Measurements from ENCODE around the gene ORMDL1.

Gene ORMDL1

GRCh38 chr2:189783927-189784867, at the start of gene ORMDL1, which contains the start of gene PMS1:
Gene ORMDL1 (minus strand): TSS chr2:189784339. CDS start chr2:189782595, 1,744 bp downstream.
Gene PMS1 (plus strand): TSS chr2:189784450. CDS start chr2:189791810, 7,360 bp downstream.
- peak; percentile 90 for DNase-seq

DNA sequence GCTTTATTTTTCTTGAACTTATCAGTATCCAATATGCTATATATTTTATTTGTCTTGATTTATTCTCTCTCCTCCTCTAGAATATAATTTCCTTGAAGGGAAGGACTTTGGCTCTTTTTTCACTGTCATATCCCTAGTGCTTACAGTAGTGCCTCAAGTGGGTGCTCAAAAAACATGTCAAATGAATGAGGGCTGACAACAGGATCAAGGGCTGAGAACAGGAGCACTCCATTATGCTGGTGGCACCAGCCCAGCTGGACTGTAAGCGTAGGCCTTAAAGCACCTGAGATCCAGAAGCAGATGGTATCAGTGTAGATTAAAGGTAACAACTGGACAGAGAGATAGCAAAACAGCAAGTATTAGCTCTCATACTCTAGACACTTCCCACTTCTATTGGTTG, 46.4 kb upstream of the ORMDL1 start:
- DNase-seq: no peak

DNA sequence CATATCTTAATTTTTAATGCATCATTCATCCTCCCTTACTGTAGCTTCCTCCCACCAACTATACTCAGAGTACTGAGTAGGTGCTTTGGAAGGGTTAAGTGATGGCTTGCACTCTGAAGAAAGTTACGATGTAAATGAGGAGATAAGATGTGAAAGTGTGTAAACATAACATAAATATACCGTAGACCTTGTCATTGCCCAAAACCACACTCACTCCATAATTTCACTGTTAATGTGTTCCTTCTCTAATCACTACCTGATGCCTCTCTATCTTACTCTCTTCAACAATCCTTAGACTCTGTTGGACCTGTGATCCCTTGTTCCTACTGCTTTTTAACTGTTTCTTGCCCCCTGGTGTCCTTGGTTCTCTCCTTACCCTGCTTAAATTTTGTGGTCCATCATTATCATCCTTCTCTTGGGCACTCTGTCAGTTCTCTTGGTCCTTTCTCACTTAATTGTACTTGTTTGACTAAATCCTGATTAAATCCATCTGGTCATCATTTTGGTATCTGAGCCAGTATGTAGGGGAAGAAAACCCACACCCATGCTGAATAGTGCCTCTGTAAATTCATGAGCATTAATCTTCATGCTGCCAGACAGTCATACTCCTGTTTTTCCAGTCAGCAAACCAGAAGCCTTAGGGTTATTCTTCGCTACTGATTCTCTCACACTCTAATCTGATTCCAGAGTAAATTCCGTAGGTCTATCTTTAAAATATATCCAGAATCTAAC, 45.1 kb upstream of the ORMDL1 start:
- no peak for DNase-seq

- DNase-seq: no peak
These were observed 41.9 kb upstream of the ORMDL1 start for GRCh38 chr2:189826039-189826438.

DNA sequence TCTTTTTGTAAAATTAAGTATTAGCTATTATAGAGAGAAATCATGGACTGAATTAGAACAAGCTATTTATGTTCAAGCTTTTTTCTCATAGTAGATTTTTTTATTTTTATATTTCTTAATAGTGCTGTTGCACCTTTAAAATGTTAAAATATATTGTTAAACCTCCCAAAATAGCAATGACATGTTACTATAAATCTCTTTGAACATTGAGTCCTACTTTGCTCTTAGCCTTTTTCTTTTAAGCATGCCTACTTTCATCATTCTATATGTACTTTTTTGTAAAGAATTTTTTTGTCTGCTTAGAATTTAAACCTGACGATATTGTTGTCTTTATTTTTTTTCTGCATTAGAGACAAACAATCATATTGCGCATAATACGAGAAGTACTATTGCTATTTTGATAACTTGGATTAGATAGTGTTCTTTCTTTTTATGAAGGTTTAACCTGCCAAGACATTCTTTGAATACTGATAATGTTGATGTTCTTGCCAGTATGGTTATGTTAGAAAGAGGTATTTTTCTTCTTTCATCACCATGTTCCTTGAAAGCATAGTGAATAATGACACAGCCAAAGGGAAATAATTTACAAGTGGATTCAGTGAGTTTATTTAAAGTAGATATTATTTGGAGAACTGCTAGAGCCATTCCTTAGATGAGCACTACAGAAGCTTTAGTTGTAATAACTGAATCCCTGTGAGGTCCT, 40.7 kb upstream of the ORMDL1 start:
- DNase-seq: no peak

DNA sequence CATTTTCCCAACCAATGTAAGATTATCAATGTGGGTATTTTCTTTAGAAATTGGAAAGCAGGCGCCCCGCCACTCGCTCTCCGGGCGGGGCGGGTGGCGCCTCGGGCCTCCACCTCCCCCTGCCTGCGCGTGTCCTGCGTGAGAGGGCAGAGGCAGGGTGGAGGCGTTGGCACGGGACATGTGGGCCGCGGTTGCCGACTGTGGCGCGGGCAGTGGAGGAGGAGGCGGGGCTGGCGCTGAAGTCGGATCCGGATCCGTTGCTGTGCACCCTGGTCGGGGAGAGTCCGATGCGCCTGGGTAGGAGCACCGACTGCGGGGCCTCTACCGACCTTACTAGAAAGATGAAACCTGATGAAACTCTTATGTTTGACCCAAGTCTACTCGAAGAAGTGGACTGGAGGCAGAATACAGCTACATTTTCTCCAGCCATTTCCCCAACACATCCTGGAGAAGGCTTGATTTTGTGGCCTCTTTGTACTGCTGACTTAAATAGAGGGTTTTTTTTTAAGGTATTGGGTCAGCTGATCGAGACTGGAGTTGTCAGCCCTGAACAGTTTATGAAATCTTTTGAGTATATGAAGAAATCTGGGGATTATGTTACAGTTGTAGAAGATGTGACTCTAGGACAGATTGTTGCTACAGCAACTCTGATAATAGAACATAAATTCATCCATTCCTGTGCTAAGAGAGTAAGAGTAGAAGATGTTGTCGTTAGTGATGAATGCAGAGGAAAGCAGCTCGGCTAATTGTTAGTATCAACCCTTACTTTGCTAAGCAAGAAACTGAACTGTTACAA, 38.0 kb upstream of the ORMDL1 start:
- no peak for DNase-seq

- no peak for DNase-seq
These were observed 35.2 kb upstream of the ORMDL1 start for GRCh38 chr2:189819297-189819704.

- DNase-seq: no peak
These were observed 34.3 kb upstream of the ORMDL1 start for GRCh38 chr2:189818249-189819038.

DNA sequence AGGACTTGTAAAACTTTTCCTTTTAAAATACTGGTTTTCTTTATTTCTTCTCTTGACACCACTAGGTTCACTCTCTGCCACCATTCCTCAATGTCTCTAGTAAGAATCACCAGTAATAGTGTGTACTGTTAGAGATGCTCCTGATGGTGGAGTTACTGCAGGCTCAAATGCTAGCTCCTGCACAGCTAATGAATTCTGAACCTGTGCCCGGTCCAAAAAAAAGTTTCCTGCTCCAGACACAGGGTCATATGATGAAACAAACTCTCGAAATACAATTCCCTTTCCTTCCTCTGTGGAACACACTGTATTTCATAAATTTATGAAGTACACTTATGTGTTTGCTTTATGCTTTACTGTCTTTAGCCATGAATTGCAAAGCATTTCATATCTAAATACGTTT, 19.3 kb upstream of the ORMDL1 start:
- no peak for DNase-seq

- no peak for DNase-seq
These were observed 18.3 kb upstream of the ORMDL1 start for GRCh38 chr2:189802396-189802912.

GRCh38 chr2:189799531-189799930, 15.4 kb upstream of the ORMDL1 start:
- DNase-seq: no peak

GRCh38 chr2:189799030-189799331, 14.8 kb upstream of the ORMDL1 start:
- no peak for DNase-seq

DNA sequence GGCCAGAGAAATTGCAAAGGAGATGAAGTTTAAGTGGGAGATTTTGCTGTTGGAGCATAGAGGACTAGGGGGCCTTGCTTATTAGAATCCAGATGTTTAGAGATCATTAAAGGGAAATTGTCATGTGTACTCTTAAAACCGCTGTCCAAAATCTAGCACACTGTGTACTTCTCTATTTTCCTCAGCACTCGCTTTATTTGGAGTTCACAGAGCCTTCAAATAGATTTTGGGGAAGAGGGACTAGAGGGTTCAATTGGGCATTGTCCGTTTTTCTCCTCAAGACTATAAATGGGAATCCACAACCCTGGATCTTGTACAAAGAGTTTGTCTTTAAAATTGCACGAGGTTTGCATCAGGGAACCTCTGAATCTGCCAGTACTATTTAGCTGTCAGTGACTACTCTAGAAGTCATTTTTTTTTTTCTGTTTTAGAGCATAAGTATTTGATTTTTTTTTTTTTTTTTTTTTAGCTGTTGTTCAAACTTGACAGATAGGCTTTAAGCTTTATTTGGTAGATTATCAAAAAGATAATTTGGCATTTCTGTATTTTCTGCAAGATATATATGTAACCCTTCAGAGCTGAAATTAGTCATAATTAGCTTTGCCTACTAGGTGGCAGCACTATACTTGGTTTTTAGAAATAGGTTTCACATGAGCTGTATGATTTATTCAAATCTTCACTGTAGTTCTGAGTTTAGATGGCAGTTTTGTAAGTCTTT, 14.3 kb upstream of the ORMDL1 start:
- DNase-seq: no peak

DNA sequence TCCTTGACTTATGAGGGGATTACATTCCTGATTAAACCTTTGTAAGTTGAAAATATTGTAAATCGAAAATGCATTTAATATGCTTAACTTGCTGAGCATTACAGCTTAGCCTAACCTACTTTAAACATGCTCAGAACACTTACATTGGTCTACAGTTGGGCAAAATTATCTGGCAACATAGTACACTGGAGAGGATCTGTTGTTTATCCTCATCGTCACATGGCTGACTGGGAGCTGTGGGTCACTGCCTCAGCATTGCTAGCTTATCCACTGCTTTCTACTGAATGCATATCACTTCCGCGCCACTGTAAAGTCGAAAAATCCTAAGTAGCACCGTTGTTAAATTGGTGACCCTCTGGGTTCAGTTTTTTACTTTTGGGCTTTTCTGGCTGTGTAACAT, 13.8 kb upstream of the ORMDL1 start:
- DNase-seq: no peak

DNA sequence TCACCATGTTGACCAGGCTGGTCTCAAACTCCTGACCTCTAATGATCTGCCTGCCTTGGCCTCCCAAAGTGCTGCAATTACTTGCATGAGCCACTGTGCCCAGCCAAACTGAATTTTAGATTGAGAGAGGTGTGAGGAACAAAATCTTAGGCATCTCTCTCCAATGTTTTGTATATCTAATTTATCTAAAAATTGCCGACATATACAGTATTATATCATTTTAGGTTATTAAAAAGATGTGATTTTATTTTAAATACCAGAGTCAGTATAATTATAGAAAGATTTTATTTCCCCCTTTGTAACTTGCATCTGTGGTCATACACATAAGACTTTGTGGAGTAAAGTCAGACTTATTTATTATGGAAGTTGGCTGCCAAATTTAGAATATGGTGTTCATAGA, 10.2 kb upstream of the ORMDL1 start:
- no peak for DNase-seq

- no peak for DNase-seq
These were observed 7.4 kb upstream of the ORMDL1 start for GRCh38 chr2:189791338-189792042.

GRCh38 chr2:189783451-189783926, 650 bp downstream of the ORMDL1 start:
- no peak for DNase-seq

DNA sequence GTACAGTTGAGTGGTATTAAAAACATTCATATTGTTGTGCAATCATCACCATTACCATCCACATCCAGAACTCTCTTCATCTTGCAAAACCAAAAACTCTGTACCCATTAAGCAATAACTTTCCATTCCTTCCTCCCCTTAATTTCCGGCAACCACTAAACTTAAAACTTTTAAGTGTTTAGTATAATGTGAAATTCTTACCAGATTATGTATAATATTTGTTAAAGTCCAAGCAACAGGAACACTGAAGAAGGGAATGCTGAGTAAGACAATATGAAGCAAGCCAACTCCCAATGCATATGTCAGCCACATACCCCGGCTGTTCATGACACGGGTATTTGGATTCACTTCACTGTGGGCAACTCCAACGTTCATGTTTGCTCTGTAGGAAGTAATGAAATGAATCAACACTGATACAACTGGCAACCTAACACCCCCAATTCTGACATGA, 1.9 kb downstream of the ORMDL1 start:
- no peak for DNase-seq

DNA sequence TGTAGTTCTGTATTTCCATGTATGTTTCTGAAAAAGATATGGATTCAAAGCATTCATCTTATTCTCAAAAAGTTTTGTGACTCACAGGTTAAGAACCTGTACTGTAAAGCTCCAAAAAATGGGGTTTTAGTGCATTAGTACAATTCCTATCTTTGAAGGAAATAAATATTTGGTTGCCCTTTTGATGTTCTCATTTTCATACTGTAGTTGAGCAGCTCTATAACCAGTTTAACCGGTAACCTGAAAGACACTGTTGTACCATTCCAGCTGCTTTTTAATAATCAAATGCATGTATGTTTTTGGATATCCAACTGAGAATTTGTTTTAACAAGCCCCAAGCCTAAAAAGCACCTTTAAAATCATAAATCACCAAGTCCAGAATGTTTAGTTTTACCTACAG, 11.9 kb downstream of the ORMDL1 start:
- no peak for DNase-seq

Data from NCI-H1105 (cell line).